C4-2B (cell line): ENCODE data around the gene VWF.
"Not testable (repeated sequence)": the region's sequence is repeated elsewhere in the genome, so short reads cannot be mapped to it uniquely, and the experiment has no call there.

Experiments
- H3K27ac ChIP-seq: fragments of 450-650 bp; 2 replicates; pipeline ENCODE4 v1.5.1; 2017
- CTCF ChIP-seq: fragments of 450-650 bp; conservative IDR thresholded peaks from 2 replicates; pipeline ENCODE4 v1.5.1; 2017; ENCODE audit warnings: mild to moderate bottlenecking
- ZFX ChIP-seq: fragments of 450-650 bp; IDR thresholded peaks from 2 replicates; pipeline ENCODE4 v1.6.1; 2017

VWF gene

GRCh38 chr12:6154730-6155459 lies 30.4 kb upstream of the VWF start:
- TF ChIP-seq ZFX: no peak
- TF ChIP-seq CTCF: no peak

GRCh38 chr12:6148722-6149121 lies 24.3 kb upstream of the VWF start:
- H3K27ac ChIP-seq: not testable (repeated sequence)

More at GRCh38 chr12:6154730-6155459, 30.4 kb upstream of the VWF start:
- H3K27ac ChIP-seq: no peak overlapping the region

- no peak for TF ChIP-seq ZFX
- no peak for TF ChIP-seq CTCF
- H3K27ac ChIP-seq: no peak overlapping the region
These were observed 23.6 kb upstream of the VWF start for GRCh38 chr12:6148061-6148460.

GRCh38 chr12:6146951-6147350 lies 22.5 kb upstream of the VWF start:
- TF ChIP-seq ZFX (no peak), CTCF (no peak)
- H3K27ac ChIP-seq: no peak overlapping the region

- H3K27ac ChIP-seq: no peak overlapping the region
- TF ChIP-seq CTCF: no peak
- TF ChIP-seq ZFX: no peak
These were observed 22.0 kb upstream of the VWF start for GRCh38 chr12:6146509-6146908.

GRCh38 chr12:6145564-6145963 lies 21.1 kb upstream of the VWF start:
- TF ChIP-seq ZFX (no peak), CTCF (no peak)
- no peak overlapping the region for H3K27ac ChIP-seq

- no peak overlapping the region for H3K27ac ChIP-seq
- no peak for TF ChIP-seq ZFX
- no peak for TF ChIP-seq CTCF
These were observed 18.8 kb upstream of the VWF start for GRCh38 chr12:6143303-6143675.

- H3K27ac ChIP-seq: not testable (repeated sequence)
These were observed 18.2 kb upstream of the VWF start for GRCh38 chr12:6142368-6143302.

- not testable (repeated sequence) for H3K27ac ChIP-seq
These were observed 17.4 kb upstream of the VWF start for GRCh38 chr12:6141731-6142367.
